Tibial nerve (tissue), 4 donors: ENCODE measurements around the gene ACY1. TPM values are rescaled to one million over a fixed set of nuclear protein-coding genes. Genes with fewer than 3 reads are reported as not detected.

Experiments used
- DNase-seq, 2 donors: peaks; one replicate each; pipeline ENCODE4 v3.0.0-alpha.2; 2019; ENCODE audit warnings: low spot score in 2 of 2
- H3K27ac ChIP-seq, 4 donors: fragments of 200-600 bp; sonication (generic) in 3 of 4; one replicate each; pipeline ENCODE4 v1.5.1; 2017 to 2019; ENCODE audit warnings: mild to moderate bottlenecking in 1 of 4
- H3K27me3 ChIP-seq, 2 donors: fragments of 200-600 bp; sonication (generic) in 1 of 2; one replicate each; pipeline versions ENCODE4 v1.5.1 to v1.6.0; 2017 to 2019
- H3K36me3 ChIP-seq, 3 donors: fragments of 200-600 bp; sonication (generic); one replicate each; pipeline ENCODE4 v1.5.1; 2018 to 2019
- H3K4me1 ChIP-seq, 4 donors: fragments of 200-600 bp; sonication (generic) in 3 of 4; one replicate each; pipeline ENCODE4 v1.5.1; 2017 to 2019
- H3K4me3 ChIP-seq, 4 donors: fragments of 200-600 bp; sonication (generic) in 3 of 4; one replicate each; pipeline ENCODE4 v1.5.1; 2017 to 2019; ENCODE audit warnings: mild to moderate bottlenecking in 1 of 4, moderate library complexity in 1 of 4
- H3K9me3 ChIP-seq, 4 donors: fragments of 200-600 bp; sonication (generic) in 3 of 4; one replicate each; pipeline ENCODE4 v1.5.1; 2017 to 2019
- EP300 ChIP-seq, 2 donors: sonication (generic); formaldehyde crosslinking; IDR thresholded peaks; one replicate each; pipeline ENCODE4 v1.6.1; 2017; ENCODE audit warnings: antibody characterized with exemption in 2 of 2, mild to moderate bottlenecking in 1 of 2
- POLR2A ChIP-seq, 2 donors: fragments of 450-650 bp; IDR thresholded peaks; one replicate each; pipeline ENCODE4 v1.6.1; 2017; ENCODE audit warnings: antibody characterized with exemption in 2 of 2, mild to moderate bottlenecking in 2 of 2, moderate library complexity in 2 of 2
- WGBS, 2 donors: methylation state at CpG; one replicate each; pipeline ENCODE4 v1.1.5; 2018; 5-methylcytosine and 5-hydroxymethylcytosine counted together
- total RNA-seq, 4 donors: library from RNA; depleted of rRNA; stranded (reverse); fragments of >200 nt; gene quantifications; one replicate each; pipeline ENCODE4 v1.1.0, GENCODE V29; 2016
- TF ChIP-seq, protein P1 (sequence below), 5 experiments: fragments of 200-600 bp in 3 of 5; fragments of 450-650 bp in 2 of 5; sonication (generic) in 3 of 5; IDR thresholded peaks; one replicate each; pipeline ENCODE4 v1.5.1; 2016 to 2019; ENCODE audit warnings: antibody characterized with exemption in 5 of 5, mild to moderate bottlenecking in 3 of 5, moderate library complexity in 2 of 5

Gene ACY1
- total RNA-seq, 4 donors from 2014 or later, result 32.2 to 61.0 (median 45.6) TPM

- Histone ChIP-seq H3K4me1 (peaks cover 1 to 10% (median 5%) of the 10 kb centered on the region in 4 donors), H3K9me3 (no peaks in the 10 kb centered on the region), H3K27me3 (no peaks in the 10 kb centered on the region), H3K27ac (no peak overlapping the region), H3K36me3 (peaks cover 0 to 43% (median 5%) of the 10 kb centered on the region in 3 donors), H3K4me3 (no peak overlapping the region)
- no peak for DNase-seq
- no peak for TF ChIP-seq EP300 (IDR thresholded peaks at IDR 0.05)
- no peak for TF ChIP-seq POLR2A (IDR thresholded peaks at IDR 0.05)
- TF ChIP-seq, protein P1, sequence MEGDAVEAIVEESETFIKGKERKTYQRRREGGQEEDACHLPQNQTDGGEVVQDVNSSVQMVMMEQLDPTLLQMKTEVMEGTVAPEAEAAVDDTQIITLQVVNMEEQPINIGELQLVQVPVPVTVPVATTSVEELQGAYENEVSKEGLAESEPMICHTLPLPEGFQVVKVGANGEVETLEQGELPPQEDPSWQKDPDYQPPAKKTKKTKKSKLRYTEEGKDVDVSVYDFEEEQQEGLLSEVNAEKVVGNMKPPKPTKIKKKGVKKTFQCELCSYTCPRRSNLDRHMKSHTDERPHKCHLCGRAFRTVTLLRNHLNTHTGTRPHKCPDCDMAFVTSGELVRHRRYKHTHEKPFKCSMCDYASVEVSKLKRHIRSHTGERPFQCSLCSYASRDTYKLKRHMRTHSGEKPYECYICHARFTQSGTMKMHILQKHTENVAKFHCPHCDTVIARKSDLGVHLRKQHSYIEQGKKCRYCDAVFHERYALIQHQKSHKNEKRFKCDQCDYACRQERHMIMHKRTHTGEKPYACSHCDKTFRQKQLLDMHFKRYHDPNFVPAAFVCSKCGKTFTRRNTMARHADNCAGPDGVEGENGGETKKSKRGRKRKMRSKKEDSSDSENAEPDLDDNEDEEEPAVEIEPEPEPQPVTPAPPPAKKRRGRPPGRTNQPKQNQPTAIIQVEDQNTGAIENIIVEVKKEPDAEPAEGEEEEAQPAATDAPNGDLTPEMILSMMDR (IDR thresholded peaks at IDR 0.05), result no peak
- WGBS, 2 donors, result 86 to 93% methylated on average over 10 of the region's 10 CpGs
Measured at GRCh38 chr3:51948016-51948580, 35.2 kb upstream of the ACY1 start.

DNA sequence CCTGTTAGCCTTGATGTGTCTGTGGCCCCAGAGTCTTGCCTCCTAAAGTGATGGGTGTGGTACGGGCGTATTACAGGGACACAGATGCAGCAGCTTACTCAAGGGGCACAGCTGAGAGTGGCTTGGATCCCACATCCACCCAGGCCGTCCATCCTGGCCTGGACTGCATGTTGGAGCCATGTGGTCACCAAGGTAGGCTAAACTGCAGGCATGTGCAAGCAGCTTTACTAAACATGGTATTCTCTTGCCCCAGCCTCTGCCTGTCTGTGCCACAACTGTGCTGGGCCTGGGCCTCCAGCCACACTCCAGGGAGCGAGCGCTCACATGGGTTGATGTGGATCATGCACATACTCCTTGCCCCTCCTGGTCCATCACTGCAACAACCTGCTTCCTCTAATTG, 34.2 kb upstream of the ACY1 start:
- Histone ChIP-seq H3K4me3 (no peak overlapping the region), H3K4me1 (no peaks in the 10 kb centered on the region), H3K27me3 (no peaks in the 10 kb centered on the region), H3K9me3 (no peaks in the 10 kb centered on the region), H3K36me3 (peaks cover 0 to 42% (median 5%) of the 10 kb centered on the region in 3 donors), H3K27ac (no peak overlapping the region)
- 84 to 96% methylated on average over 5 of the region's 5 CpGs for WGBS, 2 donors
- DNase-seq, result no peak
- TF ChIP-seq EP300 (IDR thresholded peaks at IDR 0.05), result no peak
- TF ChIP-seq, protein P1 (IDR thresholded peaks at IDR 0.05), result no peak
- TF ChIP-seq POLR2A (IDR thresholded peaks at IDR 0.05), result no peak

DNA sequence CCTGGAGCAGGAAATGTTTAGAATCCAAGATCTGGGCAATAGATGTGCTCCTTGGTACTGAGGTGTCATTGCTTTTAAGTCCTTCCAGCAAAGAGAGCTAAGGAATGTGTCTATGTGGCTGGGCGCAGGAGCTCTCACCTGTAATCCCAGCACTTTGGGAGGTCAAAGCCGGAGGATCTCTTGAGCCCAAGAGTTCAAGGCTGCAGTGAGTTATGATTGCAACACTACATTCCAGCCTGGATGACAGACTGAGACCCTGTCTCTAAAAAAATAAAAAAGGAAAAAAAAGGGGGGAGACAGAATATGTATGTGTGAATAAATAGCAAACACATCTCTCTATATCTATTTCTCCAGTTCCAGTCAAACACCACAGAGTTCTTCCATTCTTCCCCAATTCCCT, 32.4 kb upstream of the ACY1 start:
- no peak for DNase-seq

DNA sequence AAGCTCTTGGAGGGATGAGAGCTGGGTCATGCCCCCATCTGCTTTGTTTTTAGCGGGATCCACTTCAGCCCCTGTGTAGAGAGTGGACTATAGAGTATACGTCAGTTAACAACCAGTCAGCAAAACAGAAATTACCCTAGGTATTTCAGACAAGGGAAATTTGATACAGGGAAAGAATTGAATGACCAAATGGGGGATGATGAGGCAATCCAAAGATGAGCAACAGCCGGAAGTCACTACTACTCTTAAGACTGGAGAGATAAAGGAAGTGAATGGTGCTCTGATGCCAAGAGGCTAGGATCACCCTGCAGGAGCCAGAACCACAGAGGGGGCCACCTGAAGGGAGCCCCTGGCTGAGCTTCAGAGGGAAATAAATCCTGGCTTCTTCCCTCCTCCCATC, 29.9 kb upstream of the ACY1 start:
- Histone ChIP-seq H3K27me3 (no peaks in the 10 kb centered on the region), H3K36me3 (peaks cover 0 to 24% (median 0%) of the 10 kb centered on the region in 3 donors), H3K9me3 (no peaks in the 10 kb centered on the region), H3K4me1 (peaks cover 0 to 22% (median 10%) of the 10 kb centered on the region in 4 donors), H3K4me3 (no peak overlapping the region), H3K27ac (no peak overlapping the region)
- WGBS, 2 donors, result 60 to 71% methylated on average over 3 of the region's 3 CpGs
- TF ChIP-seq EP300 (IDR thresholded peaks at IDR 0.05) (no peak), POLR2A (IDR thresholded peaks at IDR 0.05) (no peak)
- TF ChIP-seq, protein P1 (IDR thresholded peaks at IDR 0.05), result no peak
- DNase-seq, result no peak

More for the DNA sequence above, 32.4 kb upstream of the ACY1 start:
- Histone ChIP-seq H3K27ac (no peak overlapping the region), H3K36me3 (peaks cover 0 to 24% (median 3%) of the 10 kb centered on the region in 3 donors), H3K4me3 (no peak overlapping the region), H3K4me1 (peaks cover 0 to 8% (median 3%) of the 10 kb centered on the region in 4 donors), H3K9me3 (no peaks in the 10 kb centered on the region), H3K27me3 (no peaks in the 10 kb centered on the region)
- no peak for TF ChIP-seq EP300 (IDR thresholded peaks at IDR 0.05)
- TF ChIP-seq, protein P1 (IDR thresholded peaks at IDR 0.05), result no peak
- no peak for TF ChIP-seq POLR2A (IDR thresholded peaks at IDR 0.05)
- WGBS, 2 donors, result 87 to 91% methylated on average over 2 of the region's 2 CpGs

DNA sequence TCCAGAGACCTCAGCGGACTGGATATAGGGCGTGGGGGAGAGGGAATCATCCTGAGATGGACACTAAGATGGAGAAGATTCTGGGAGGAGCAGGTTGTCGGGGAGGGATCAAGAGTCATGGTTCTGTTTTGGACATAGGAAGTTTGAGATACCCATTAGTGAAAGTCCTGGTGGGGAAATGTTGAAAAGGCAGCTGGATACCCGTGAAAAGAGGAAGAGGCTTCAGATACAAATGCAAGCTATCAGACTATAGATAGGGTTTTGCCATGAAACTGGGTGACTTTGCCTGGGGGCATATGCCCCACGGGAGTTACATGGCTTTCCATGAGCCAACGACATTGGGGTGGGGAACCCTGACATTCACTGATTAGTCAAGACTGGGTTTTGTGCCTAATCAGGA, 29.2 kb upstream of the ACY1 start:
- H3K4me1 ChIP-seq, result peaks cover 0 to 22% (median 10%) of the 10 kb centered on the region in 4 donors
- peaks cover 0 to 24% (median 0%) of the 10 kb centered on the region in 3 donors for H3K36me3 ChIP-seq
- no peak for DNase-seq
- H3K9me3 ChIP-seq, result no peaks in the 10 kb centered on the region
- TF ChIP-seq EP300 (IDR thresholded peaks at IDR 0.05), result no peak
- TF ChIP-seq, protein P1 (IDR thresholded peaks at IDR 0.05), result no peak
- TF ChIP-seq POLR2A (IDR thresholded peaks at IDR 0.05), result no peak
- no peak overlapping the region for H3K4me3 ChIP-seq
- no peak overlapping the region for H3K27ac ChIP-seq
- no peaks in the 10 kb centered on the region for H3K27me3 ChIP-seq
- 70 to 78% methylated on average over 6 of the region's 6 CpGs for WGBS, 2 donors
